MG63 (cell line): ENCODE results near the gene CHCHD3. TPM values are rescaled to one million over a fixed set of nuclear protein-coding genes. Genes with fewer than 3 reads are reported as not detected.

Source experiments
- DNase-seq: peaks from one replicate; pipeline ENCODE4 v3.0.0-alpha.2; 2020
- H3K27me3 ChIP-seq: fragments of 250-450 bp; sonication (Bioruptor Pico); 2 replicates; pipeline ENCODE4 v1.5.1; 2020; ENCODE audit warnings: mild to moderate bottlenecking, moderate library complexity
- H3K36me3 ChIP-seq: fragments of 250-450 bp; sonication (Bioruptor Pico); 2 replicates; pipeline ENCODE4 v1.5.1; 2020; ENCODE audit warnings: mild to moderate bottlenecking, moderate library complexity
- H3K4me3 ChIP-seq: fragments of 250-450 bp; sonication (Bioruptor Pico); 2 replicates; pipeline ENCODE4 v1.5.1; 2020; ENCODE audit warnings: mild to moderate bottlenecking, moderate library complexity
- H3K9me3 ChIP-seq: fragments of 250-450 bp; sonication (Bioruptor Pico); 2 replicates; pipeline ENCODE4 v1.5.1; 2020; ENCODE audit warnings: mild to moderate bottlenecking, moderate library complexity
- total RNA-seq: library from RNA; depleted of rRNA; stranded (reverse); fragments of >200 nt; shearing (Covaris generic); gene quantifications from 2 replicates; pipeline ENCODE4 v1.2.3, GENCODE V29; 2014; ENCODE audit warnings: low replicate concordance

CHCHD3 gene
- total RNA-seq, 1 experiment from 2014 or later = 94.7 TPM

DNA sequence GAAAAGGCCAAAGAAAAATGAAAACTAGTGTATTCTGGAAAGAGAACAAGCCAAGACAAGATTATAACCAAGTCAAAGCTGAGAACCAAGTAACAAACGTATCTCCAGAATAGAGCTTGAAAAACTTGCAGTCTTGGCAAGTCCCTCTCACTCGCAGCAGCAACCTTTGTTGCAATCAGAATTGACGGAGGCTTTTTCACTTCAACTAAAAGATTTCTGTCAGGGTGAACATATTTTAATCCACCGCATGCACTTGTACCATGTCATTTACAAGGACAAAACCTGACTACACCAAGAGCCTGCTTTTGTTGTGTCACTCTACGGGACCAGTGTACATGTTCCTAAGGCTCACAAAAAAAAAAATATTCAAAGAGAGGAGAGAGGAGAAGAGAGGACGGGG lies 122.0 kb downstream of the CHCHD3 start:
- no peak overlapping the region for H3K4me3 ChIP-seq
- no peaks in the 10 kb centered on the region for H3K36me3 ChIP-seq
- DNase-seq = no peak
- no peaks in the 10 kb centered on the region for H3K27me3 ChIP-seq
- no peaks in the 10 kb centered on the region for H3K9me3 ChIP-seq

GRCh38 chr7:132956556-132956955 lies 125.3 kb downstream of the CHCHD3 start:
- no peaks in the 10 kb centered on the region for H3K36me3 ChIP-seq

DNA sequence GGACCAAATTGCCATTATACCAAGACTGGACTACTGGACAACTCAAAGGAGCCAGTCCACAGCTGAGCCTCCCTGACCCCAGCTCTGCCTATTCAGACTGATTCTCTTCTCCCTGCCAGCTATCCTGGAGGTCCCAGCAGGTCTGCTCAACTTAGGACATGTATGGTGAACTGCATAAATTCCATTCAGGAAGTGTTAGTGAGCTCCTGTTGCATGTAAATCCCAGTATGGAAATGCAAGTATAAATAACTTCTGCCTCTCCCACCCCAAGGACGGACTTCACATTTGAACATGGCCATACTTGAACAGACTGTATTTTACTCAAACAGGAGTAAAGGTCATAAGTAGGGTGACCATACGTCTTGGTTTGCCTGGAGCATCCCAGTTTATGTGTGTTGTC lies 128.4 kb downstream of the CHCHD3 start:
- DNase-seq = no peak
- Histone ChIP-seq H3K9me3 (no peaks in the 10 kb centered on the region), H3K4me3 (no peak overlapping the region), H3K27me3 (no peaks in the 10 kb centered on the region), H3K36me3 (no peaks in the 10 kb centered on the region)

More at GRCh38 chr7:132956556-132956955, 125.3 kb downstream of the CHCHD3 start:
- H3K4me3 ChIP-seq = no peak overlapping the region
- no peak for DNase-seq
- no peaks in the 10 kb centered on the region for H3K27me3 ChIP-seq
- H3K9me3 ChIP-seq = no peaks in the 10 kb centered on the region

DNA sequence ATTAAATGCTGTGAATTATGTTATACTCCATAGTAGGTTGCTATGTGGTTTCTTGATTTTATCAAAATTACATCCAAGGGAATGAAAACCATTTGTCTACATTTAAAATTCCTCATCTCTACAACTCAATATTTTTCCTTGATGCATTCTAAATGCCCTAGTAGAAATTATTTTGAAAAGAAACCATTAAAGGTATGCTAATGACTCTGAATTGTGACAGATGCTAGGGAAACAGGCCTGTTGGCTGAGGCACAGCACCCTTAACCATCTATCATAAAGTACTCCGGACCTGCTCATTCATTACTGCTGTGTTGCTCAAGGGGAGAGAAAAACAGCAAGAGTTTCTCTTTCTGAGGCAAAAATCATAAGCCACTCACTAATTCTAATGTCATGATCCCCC lies 131.2 kb downstream of the CHCHD3 start:
- no peaks in the 10 kb centered on the region for H3K9me3 ChIP-seq
- H3K36me3 ChIP-seq = no peaks in the 10 kb centered on the region
- H3K4me3 ChIP-seq = no peak overlapping the region
- DNase-seq = no peak
- H3K27me3 ChIP-seq = no peaks in the 10 kb centered on the region

DNA sequence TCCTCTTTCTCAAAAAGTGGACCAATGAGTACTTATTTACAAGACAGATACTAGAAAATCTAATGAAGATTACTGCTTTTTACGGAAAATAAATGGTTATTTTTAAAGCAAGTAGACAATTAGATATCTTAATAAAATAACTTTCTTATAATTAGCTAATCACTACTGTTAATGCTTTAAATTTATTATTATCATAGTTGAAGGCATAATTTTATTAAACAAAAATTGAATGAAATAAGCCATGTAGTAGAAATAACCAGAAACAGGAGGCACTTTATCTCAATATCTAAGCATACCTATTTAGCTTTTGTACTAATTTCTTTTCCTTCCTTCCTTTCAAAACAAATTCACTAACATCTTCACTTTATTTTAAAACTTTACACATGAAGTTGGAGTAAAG lies 134.9 kb downstream of the CHCHD3 start:
- H3K9me3 ChIP-seq = no peaks in the 10 kb centered on the region
- H3K27me3 ChIP-seq = no peaks in the 10 kb centered on the region
- H3K36me3 ChIP-seq = no peaks in the 10 kb centered on the region
- H3K4me3 ChIP-seq = no peak overlapping the region
- DNase-seq = no peak

GRCh38 chr7:132944774-132945173 lies 137.1 kb downstream of the CHCHD3 start:
- Histone ChIP-seq H3K4me3 (no peak overlapping the region), H3K36me3 (no peaks in the 10 kb centered on the region), H3K9me3 (no peaks in the 10 kb centered on the region), H3K27me3 (no peaks in the 10 kb centered on the region)
- DNase-seq = no peak

DNA sequence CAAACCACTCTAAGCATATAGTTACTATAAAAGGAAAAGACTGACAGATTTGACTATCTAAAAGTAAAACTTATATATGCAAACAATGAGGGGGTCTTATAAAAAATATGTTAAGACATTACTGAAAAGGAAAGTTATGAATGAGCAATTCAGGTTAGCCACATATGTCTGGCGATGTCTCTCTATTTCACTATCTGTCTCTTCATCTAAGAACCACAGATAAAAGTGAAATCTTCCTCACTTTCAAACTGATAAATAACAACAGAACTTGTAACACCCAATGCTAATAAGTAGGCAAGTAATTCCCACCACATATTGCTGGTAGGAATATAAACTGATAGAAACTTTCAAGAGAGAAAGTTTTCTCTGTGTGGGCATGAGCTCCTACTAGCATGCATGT lies 138.2 kb downstream of the CHCHD3 start:
- Histone ChIP-seq H3K4me3 (no peak overlapping the region), H3K9me3 (no peaks in the 10 kb centered on the region), H3K27me3 (no peaks in the 10 kb centered on the region), H3K36me3 (no peaks in the 10 kb centered on the region)
- DNase-seq = no peak

DNA sequence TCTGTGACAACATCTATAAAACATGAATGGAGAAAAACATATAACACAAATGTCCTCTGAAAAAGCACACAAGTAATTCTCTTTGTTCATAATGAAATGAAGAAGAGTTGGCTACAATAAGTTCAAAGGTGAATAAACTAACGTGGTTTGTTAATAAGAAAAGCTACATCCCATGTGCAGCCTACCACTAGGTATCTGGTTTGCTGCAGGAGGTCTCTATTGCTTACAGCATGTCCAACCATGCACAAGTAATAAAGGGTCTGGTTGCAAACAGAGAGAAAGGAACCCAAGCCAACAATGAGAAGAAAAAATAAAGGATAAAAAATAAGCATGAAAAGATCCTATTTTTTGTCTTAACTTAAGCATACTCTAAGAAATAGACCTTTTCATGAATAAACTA lies 139.2 kb downstream of the CHCHD3 start:
- Histone ChIP-seq H3K4me3 (no peak overlapping the region), H3K36me3 (no peaks in the 10 kb centered on the region), H3K27me3 (no peaks in the 10 kb centered on the region), H3K9me3 (no peaks in the 10 kb centered on the region)
- no peak for DNase-seq

DNA sequence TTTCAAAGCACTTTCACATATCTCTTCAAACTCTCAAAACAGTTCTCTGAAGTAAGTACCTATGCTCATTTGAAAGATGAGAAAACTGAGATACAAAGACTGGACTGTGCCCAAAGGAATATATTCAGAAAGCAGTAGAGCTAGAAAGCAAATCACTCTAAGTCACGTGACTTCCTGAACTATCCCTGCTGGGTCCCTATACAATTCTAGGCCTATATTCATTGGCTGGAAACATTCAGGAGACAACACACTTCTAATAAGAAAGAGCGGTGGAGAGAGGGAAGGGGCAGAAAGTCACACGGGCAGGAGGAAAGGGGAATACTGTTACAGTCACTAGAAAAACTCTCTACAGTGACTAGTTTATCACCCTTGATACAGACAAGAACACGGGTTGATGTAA lies 140.0 kb downstream of the CHCHD3 start:
- DNase-seq = no peak
- Histone ChIP-seq H3K27me3 (no peaks in the 10 kb centered on the region), H3K9me3 (no peaks in the 10 kb centered on the region), H3K4me3 (no peak overlapping the region), H3K36me3 (no peaks in the 10 kb centered on the region)

DNA sequence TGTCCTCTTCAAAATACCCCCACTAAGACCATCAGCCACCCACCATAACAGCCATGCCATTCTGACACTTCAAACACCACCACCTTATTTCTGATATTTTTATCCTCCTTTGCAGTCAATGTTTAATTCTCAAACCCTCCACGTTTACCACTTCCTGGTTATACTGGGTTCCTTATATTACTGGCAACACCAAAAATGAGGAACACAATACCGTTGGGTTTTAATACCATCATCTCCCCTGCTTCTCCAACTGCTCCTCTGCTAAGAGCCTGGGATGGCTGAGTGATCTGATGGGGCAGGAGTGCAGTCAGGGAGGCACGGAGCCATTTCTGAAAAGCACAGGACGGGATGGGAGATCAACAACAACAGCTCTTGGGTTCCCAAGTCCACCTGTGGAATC lies 140.5 kb downstream of the CHCHD3 start:
- H3K4me3 ChIP-seq = no peak overlapping the region
- H3K9me3 ChIP-seq = no peaks in the 10 kb centered on the region
- no peak for DNase-seq
- H3K36me3 ChIP-seq = no peaks in the 10 kb centered on the region
- no peaks in the 10 kb centered on the region for H3K27me3 ChIP-seq

- Histone ChIP-seq H3K4me3 (no peak overlapping the region), H3K27me3 (no peaks in the 10 kb centered on the region), H3K9me3 (no peaks in the 10 kb centered on the region), H3K36me3 (no peaks in the 10 kb centered on the region)
- no peak for DNase-seq
These were observed 141.8 kb downstream of the CHCHD3 start for GRCh38 chr7:132940084-132940483.

DNA sequence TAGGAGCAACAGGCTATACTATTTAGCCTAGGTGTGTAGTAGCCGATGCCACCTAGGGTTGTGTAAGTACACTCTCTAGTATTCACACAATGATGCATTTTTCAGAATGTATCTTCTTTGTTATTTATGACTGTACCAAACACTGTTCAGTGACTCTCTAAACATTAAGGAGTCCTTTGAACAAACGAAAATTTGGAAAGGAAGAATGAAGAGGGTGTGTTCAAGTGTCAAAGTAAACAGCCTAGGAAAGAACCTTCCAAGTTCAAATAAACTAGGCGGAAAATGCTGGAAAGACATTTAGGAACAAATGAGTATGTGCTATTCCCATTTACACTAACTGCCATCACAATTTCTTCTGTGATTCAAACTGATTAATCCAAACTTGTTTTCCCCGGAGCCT lies 142.4 kb downstream of the CHCHD3 start:
- Histone ChIP-seq H3K27me3 (no peaks in the 10 kb centered on the region), H3K9me3 (no peaks in the 10 kb centered on the region), H3K36me3 (no peaks in the 10 kb centered on the region), H3K4me3 (no peak overlapping the region)
- DNase-seq = no peak

GRCh38 chr7:132937286-132937685 lies 144.6 kb downstream of the CHCHD3 start:
- no peak for DNase-seq
- H3K4me3 ChIP-seq = no peak overlapping the region
- H3K27me3 ChIP-seq = no peaks in the 10 kb centered on the region
- no peaks in the 10 kb centered on the region for H3K36me3 ChIP-seq
- no peaks in the 10 kb centered on the region for H3K9me3 ChIP-seq

- Histone ChIP-seq H3K36me3 (no peaks in the 10 kb centered on the region), H3K9me3 (no peaks in the 10 kb centered on the region), H3K4me3 (no peak overlapping the region), H3K27me3 (no peaks in the 10 kb centered on the region)
- DNase-seq = no peak
These were observed 146.3 kb downstream of the CHCHD3 start for GRCh38 chr7:132935608-132936007.

DNA sequence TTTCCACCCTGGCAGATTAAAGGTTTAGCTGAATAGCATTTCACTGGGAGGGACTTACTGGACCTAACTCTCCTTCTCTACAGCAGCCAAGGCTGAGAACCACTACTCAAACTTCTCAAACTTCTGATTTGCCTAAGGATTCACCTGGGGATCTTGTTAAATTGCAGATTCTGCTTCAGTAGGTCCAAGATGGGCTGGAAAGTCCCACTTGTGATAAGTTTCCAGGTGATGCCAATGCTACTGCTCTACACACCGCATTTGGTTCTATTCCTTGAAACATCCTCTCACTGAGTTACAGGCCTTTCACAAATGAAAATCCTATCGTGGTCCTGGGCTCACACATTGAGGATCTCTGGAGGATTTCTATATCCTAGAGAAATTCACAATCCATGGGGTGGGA lies 147.9 kb downstream of the CHCHD3 start:
- DNase-seq = no peak
- no peaks in the 10 kb centered on the region for H3K36me3 ChIP-seq
- no peaks in the 10 kb centered on the region for H3K27me3 ChIP-seq
- H3K9me3 ChIP-seq = no peaks in the 10 kb centered on the region
- H3K4me3 ChIP-seq = no peak overlapping the region

DNA sequence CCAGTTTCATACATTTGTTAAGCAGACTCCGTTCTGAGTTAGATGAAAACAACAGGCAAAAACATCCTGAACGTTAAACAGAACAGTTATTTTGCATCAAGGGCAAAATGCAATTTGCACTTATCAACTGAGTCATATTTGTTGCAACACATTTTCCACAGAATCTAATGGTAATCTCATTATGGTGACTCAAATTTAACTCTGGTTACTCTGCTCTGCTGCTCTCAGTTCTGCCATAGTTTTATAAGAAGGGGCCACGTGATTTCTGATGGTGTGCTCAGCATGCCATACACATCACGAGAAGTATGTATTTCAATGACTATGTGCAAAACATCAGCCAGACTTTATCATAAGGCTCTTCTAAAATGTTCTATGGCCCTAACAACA lies 148.8 kb downstream of the CHCHD3 start:
- no peak for DNase-seq
- Histone ChIP-seq H3K27me3 (no peaks in the 10 kb centered on the region), H3K36me3 (no peaks in the 10 kb centered on the region), H3K9me3 (no peaks in the 10 kb centered on the region), H3K4me3 (no peak overlapping the region)

- no peak for DNase-seq
- Histone ChIP-seq H3K36me3 (no peaks in the 10 kb centered on the region), H3K9me3 (no peaks in the 10 kb centered on the region)
These were observed 149.4 kb downstream of the CHCHD3 start for GRCh38 chr7:132932296-132933071.

DNA sequence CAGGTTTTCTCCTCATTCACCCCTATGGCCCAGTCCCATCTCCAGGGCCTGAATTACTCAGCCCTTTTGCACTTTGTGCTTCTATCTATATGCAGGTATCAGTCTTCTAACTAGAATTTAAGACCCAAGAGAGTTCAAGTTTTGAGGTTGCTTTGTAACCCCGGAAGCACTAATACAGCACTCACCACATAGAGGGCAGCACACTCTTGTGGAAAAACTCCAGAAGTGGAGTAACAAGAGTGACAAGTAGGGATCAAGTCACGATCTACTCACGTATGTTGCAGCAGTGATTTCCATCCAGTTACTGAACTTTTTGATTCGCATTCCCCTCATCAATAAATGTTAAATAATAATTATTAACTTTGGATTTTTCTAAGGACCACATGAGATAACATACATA lies 151.0 kb downstream of the CHCHD3 start:
- no peaks in the 10 kb centered on the region for H3K36me3 ChIP-seq
- no peaks in the 10 kb centered on the region for H3K27me3 ChIP-seq
- no peak for DNase-seq
- H3K4me3 ChIP-seq = no peak overlapping the region
- no peaks in the 10 kb centered on the region for H3K9me3 ChIP-seq

More at GRCh38 chr7:132932296-132933071, 149.4 kb downstream of the CHCHD3 start:
- H3K27me3 ChIP-seq = no peaks in the 10 kb centered on the region
- no peak overlapping the region for H3K4me3 ChIP-seq
